Measurements from ENCODE around the gene AWAT2.
A peak's percentile ranks its signal among the peaks of the same experiment; 100 is the strongest.

The AWAT2 gene, protein sequence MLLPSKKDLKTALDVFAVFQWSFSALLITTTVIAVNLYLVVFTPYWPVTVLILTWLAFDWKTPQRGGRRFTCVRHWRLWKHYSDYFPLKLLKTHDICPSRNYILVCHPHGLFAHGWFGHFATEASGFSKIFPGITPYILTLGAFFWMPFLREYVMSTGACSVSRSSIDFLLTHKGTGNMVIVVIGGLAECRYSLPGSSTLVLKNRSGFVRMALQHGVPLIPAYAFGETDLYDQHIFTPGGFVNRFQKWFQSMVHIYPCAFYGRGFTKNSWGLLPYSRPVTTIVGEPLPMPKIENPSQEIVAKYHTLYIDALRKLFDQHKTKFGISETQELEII

DNA sequence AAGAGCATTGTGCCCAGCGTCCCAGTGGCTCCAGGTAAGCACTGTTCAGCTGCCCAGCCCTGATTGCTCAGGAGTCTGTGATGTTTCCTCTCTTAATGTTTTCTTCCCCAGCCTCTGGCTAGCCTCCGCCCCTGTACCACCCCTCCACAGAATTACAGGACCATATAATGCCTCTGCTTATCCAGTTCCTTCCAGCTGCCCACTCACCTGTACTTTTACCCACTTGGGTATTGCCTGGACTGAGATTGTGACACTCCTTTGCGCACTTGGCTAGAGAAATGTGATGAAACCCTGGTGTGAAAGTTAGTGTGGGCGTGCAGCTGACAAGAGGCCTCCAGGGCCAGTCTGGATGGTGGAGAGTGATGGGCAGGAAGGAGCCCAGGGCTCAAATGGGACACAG is at the start of gene AWAT2:
Gene AWAT2, minus strand, starts transcription at position 14 of the 400 bp plus-strand sequence. Its CDS starts 6 bp downstream, at position 8.
- DNase-seq = peak; percentile 1

DNA sequence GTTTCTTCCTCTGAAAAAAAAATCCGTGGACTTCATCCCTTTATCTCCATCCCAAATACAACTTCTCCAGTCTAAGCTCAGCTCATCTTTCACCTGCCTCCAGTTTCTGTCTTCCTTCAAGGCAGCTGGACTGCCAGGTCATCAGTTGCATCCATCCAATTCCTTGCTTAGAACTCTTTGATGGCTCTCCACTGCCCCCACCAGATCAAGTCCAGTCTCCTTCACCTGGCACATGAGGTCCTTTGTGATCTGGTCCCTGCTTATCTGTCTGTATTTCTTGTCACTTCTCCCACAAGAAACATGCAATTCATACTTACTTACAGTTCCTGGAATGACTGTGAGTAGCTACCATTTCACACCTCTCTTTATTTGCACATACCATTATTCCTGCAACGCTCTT is 46.3 kb upstream of the AWAT2 start:
- DNase-seq = no peak

DNA sequence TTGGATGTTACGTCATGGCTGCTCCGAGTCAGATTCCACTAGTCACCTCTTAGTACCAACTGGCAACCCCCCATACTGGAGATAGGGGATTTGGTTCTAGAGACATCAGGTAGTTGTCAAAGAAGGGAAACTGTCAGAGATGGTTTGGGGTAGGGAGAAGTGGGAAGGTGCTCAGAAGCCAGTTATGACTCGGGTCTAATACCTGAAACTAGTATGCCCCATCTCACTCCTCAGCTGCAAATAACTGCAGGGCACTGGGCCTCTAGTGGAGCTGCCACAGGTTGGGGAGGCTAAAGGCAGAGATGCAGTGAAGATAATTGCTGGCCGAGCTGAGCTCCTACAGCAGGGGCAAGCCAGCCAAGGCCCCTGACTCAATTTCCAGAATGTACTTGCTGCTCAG is 42.5 kb upstream of the AWAT2 start:
- no peak for DNase-seq

DNA sequence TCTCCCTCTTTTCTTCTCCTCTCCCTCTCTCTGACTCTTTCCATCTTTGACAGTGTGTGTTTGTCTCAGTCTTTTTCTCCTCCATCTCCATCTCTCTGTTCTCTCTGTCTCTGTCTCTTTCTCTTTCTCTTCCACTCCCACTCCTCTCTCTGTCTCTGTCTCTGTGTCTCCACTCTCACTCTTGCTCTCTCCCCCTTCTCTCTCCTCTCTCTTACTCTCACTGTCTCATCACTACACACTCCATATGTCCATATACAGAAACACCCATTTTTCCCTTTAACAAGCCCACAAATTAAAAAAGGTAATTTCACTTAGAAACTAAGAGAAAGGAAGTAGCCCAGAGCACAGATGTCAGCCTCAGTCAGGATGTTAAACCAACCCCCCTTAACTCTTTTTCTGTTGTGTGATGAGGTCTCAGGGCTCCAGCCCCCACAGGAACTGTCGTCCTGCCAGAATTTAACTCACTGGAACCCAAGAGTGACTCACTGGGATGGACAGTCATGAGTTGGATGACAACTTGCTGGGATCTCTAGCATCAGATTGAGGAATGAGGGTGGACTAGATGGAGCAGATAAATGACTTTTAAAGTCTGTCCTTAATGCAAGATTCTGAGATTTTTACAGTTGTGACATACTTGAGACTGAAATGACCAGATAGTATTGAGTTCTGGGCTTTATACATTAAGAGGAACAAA is 40.0 kb upstream of the AWAT2 start:
- no peak for DNase-seq

DNA sequence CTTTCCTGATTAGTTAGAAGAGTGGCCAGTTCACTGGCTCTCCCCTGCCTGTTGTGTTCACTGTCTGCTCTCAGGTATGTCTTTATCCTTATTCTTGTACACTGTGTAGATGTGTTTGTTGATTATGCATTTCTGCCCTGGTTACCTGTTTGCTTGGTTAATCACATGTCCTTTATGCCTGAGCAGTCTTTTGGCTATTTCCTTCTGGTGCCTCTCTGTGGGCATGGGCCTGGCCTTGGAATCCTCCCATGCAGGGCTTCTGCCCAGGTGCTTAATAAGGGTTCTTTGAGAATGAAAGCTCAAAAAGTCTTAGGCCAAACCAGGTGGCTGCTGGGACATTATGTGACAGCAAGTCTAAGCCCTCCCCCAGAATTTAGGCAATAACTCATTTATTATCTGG is 39.0 kb upstream of the AWAT2 start:
- DNase-seq = no peak

DNA sequence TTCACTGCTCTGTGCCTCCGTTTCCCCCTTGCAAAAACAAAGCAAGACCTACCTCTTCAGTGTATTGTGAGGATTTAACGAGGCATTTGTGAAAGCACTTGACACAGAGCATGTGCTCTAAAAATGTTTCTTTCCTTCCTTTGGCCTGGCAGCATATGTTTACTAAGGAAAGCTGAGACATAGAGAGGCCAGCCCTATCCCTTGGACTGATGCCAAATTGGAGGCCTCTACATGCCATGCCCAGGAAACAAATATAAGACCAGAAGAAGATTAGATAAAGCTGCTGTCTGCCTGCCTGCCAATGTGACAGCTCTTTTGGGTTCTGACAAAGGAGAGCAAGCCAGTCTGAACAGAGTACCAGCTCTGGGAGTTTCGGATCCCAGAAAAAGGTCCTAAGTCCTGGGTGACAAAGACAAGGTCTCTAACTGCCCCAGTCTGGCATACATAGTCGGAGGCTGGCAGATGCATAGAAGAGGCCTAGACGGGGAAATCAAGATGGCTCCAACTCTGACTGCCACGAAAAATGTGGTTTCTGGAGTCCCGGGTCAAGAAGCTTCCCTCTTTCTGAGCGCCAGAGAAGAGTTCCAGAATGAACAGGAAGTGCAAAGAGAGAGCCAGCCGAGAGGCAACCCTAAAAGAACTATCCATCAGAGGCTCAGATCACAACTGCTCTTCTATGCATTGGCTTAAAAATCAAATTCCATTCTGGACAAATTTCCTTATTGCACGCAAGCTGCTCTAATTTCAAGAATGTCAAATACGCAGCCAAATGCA is 38.3 kb upstream of the AWAT2 start:
- DNase-seq = no peak

DNA sequence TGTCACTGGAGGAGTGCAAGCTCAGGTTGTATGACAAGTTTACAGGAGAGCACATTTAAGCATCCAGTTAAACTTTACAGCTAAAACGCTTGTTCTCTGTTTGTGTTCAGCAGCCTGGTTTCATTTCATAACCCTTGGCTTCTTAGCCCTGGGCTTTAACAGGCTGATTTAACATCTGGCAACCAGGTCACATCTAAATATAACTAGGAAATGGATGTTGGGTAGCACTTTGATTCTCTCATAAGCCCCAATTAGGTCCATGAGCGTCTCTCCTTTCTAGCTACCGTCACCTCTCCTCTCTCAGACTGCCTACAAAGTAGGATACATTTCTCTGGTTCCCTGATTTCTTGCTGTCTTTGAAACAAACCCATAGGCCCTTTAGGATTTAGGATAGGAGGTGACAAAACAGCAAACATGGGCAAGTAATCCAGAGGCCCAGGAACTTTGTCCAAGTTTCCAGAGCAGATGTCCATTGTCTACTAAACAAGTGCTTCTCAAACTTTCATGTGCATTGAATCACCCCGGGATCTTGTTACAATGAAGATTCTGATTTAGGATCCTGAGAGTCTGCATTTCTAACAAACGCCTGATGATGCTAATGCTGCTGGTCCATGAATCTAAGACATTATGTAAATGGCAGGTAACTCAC is 35.0 kb upstream of the AWAT2 start:
- DNase-seq = no peak

DNA sequence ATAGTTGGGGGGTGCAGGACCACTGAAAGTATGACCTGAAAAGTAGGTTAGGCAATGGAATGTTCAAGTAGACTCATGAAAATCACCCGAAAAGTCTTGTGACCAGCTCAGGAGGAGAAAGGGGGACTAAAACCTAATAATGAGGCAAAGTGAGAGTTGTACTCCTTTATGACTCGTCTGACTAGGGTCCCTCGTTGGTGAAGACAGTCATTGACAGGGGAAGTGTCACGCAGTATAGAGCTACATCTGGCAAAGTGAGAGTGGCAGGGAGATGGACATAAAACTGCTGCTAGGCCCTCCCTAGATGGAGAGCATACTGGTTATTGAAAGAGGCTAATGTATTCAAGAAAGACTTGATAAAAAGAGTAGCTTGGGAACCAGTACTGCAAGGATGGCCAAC is 33.0 kb upstream of the AWAT2 start:
- DNase-seq = no peak

DNA sequence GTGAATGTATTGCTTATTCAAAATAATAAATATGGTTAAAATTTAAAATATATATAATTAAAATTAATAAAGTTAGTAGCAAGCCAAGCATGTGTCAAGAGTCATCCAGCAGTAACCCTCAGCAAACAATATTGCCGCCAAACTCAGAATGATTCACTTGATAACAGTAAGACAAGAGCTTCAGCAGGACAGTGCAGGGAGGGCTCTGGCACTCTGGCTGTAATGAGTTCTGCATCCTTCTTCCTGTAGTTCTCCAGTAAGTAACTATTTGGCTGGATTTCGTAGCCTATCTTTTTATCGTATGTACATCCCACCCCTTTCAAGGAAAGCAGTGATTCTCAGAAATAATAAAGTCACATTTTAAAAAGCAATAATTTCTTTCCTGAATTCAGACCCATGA is 30.1 kb upstream of the AWAT2 start:
- no peak for DNase-seq

DNA sequence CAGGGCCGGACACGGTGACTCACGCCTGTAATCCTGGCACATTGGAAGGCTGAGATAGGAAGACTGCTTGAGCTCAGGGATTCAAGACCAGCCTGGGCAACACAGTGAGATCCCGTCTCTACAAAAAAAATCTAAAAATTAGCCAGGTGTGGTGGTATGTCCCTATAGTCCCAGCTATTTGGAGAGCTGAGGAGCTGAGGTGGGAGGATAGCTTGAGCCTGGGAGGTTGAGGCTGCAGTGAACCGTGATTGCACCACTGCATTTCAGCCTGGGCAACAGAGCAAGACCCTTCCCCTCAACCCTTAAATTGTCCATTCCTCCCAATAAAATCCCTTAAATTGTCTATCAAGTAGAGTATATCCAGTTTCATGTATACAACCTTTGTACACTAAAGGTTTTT is 29.6 kb upstream of the AWAT2 start:
- no peak for DNase-seq

DNA sequence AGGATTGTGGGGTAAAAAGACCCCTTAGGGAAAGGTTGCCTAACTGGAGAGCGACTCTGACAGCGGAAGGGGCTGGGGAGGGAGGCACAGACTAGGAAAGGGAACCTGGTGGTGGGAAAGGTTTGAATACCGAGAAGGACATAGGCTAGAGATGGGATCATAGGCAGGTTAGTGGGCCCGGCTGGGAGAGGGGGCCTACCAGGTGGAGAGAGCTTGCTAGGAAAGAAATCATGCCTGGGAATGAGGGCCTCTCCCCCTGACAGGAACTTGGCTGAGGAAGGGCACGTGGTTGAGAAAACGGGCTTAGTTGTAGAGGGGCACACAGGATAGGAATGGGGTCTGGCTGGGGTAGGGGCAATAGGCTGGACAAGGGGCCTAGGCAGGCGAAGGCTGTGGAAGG is 16.9 kb upstream of the AWAT2 start:
- no peak for DNase-seq

DNA sequence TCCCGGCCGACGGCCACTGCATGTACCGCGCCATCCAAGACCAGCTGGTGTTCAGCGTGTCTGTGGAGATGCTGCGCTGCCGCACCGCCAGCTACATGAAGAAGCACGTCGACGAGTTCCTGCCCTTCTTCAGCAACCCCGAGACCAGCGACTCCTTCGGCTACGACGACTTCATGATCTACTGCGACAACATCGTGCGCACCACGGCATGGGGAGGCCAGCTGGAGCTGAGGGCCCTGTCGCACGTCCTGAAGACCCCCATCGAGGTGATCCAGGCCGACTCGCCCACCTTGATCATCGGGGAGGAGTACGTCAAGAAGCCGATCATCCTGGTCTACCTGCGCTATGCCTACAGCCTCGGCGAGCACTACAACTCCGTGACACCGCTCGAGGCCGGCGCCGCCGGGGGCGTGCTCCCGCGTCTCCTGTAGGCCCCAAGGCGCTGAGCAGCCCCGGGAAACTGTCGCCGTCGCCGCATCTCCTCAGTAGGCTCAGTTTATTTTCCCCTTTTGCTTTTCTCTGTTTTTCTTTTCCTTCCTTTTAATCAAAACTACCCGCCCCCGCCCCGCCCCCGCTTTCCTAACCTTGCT is 13.3 kb upstream of the AWAT2 start:
- DNase-seq = no peak

DNA sequence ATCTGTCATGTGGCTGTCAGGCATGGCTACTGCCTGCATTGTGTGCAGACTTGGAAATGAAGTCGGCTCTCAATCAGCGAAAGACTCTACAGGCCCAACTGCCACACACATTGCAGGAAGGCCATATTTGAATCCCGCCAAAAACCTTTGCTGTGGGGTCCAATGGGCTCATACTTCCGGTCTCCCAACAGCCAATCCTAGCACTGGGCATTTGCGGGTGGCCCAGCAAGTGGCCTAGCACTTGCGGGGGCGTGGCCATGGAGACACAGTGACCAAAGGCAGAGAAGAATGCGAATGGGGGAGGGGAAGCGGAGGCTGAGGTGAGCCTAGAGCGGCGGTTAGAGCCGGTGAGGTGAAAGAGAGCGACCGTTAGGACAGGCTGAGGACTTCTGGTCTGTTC is 12.3 kb upstream of the AWAT2 start, which contains the start of gene OTUD6A:
Gene OTUD6A, plus strand, starts transcription at position 382 of the 400 bp plus-strand sequence. CDS start 68 bp downstream, outside the sequence.
- no peak for DNase-seq

DNA sequence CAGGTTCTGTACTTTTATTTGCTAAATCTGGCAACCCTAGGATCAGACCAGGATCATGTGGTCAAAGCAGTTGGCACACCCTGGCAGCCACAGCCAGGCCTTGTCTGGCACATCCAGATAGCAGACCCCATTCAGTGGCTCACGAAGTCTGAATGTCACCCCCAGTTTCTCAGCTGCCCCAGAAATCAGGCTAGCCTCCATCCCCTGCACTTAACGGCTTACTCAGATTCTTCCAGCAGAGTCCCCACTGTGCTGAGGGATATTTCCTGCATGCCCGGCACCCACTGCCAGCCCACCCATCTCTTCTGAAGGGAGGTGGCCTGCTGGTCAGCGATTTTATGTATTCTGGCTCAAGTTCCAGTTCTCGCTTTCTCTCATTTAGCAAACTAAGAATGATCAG is 4.7 kb upstream of the AWAT2 start:
- DNase-seq = no peak

DNA sequence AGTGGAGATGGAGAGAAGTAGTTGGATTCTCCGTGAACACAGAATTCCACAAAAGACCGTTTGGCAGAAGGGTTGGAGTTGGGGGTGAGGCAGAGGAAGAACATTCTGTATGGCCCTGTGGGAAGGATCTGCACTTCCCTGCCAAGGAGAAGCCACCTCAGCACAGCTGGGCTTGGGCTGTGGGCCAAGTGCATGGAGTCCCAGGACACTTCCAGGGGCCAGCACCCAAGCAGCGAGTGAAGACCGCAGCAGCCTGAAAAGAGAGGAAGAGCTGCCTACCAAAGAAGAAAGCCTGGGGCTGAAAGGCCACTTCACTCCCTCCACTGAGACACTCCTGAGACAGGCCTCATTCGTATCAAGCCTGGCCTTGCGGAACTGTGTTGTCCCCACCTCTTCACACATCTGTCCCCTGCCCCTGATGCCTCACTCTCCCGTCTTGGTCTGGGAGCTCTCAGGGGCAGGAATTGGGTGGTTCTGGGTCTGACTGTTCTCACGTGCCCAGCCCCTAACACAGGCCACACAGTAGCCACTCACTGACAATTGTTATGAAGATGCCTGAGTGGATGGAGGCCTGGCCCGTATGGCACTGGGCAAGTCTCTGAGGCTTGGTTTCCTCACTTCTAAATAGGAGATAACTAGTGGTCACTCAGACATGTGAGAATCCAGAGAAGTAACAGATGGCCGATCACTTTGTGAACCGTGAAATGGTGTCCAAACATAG is 3.3 kb upstream of the AWAT2 start:
- DNase-seq = no peak

DNA sequence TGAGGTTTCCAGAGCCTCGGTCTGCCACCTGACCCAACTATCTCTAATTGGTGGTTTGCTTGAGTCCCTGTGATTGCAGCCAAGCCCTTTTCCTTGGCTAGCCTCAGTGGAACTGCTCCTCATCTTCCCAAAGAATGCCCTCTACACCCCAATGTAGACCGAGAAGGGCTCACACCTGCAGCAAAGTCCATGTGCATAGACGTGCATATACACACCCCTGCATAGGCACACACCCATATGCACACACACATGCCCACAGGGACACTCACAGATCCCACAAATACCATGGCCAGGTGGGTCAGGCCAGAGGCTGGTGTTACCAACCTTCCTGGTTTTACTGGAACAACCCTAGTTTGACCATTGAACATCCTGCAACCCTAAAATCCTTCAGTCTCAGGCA is 332 bp downstream of the AWAT2 start:
- no peak for DNase-seq

DNA sequence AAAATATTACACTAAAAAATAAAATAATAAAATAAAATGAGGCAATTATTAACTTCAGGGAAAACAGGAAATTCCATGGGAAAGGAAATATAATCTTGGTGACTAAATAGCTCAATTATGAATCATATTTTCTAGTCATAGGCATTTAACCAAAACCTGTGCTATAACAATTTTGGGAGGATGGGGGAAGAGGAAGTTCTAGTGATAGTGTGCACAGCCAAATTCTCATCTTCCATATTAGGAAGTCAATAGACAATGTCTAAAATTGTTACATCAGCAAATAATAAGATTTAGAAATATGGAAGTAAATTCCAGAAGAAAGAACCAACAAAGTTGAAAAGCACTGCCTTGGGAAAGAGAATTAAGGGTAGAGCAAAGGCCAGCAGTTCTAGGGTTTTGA is 2.8 kb downstream of the AWAT2 start:
- no peak for DNase-seq

DNA sequence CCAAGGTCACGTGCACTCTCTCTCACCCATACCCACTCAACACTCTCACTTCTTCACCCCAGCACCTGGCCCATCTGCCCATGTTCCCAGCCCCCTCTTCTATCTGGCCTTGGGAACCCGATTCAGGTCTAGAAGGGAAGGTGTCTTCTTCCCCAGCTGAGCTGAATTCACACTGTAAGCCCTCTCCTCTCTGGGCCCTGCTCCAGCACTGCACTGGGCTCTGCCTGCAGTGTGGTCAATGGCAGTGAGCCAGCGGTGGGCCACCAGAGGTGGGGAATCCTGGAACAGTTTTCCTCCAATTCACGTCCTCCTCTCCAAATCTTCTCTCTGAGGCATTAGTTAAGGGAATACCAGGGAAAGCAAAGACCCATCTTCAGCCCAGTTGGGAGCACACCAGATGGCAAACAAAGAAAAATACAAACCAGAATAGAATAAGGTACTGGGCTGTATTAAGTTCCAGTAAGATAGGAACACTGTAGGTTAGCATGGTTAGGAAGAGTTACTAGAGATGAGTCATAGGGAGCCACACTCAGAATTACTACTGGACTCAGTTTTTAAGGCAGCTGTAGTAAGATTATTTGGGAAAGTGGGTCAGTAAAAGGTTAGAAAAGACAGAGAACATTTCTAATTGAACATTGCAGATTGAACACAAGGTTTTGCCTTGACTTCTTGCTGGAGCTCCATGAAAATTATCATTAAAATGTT is 5.0 kb downstream of the AWAT2 start:
- no peak for DNase-seq

DNA sequence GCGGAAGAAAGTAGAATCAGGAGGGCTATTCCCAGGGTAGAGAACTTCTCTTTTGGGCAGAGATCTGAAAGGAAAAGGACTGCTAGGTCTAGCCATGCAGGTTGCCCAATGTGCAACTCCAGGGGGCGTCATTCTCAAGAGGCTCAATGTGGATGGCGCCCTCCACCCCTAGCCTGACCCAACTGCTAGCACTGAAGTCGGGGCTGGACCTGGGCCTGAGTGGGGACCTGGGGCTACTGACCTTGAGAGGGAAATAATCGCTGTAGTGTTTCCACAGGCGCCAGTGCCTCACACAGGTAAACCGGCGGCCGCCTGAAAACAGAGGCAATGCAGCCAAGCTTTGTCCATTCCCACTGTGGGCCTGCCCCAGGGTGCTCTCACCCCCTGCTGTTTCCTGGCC is 6.1 kb downstream of the AWAT2 start:
- DNase-seq = no peak

DNA sequence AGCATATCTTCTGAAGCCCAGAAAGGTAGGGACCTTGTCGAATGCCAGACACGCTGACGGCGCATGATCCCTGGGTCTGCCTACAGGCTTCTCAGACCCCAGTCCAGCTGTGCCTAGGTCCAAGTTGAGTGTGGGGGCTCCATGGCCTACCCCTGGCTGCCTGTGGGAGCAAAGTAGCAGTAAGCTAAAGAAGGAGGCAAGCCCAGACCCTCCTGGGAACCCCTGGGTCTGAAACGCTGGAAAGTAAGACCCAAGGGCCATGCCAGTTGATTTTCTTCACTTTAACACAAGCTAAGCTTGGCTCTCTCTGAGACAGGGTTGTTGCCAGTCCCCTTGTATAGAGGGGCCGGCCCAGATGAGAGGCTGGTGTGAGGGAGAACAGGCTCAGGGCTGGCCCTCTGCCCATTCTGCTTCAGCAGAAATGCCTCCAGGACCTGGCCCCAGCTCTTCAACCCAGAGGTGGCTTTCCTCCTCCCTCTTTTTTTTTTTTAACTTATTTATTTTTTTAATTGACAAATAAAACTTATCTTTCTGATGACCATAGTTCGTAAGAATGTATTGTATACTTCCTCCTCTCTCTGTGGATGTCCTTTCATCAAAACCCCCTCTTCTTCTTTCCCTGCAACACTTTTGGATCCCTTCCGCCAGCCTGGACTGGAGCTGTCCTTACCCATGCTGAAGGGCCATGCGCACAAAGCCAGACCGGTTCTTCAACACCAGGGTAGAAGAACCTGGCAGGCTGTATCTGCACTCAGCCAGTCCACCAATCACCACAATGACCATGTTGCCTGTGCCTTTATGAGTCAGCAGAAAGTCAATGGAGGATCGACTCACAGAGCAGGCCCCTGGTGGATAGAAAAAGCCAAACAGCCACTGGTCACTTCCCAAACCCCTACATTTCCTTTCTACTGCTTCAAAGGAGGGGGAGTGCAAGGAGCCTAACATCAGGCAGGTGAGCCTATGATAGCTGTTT is 7.1 kb downstream of the AWAT2 start:
- no peak for DNase-seq
